CD14-positive monocyte (primary cell): ENCODE measurements around the gene TM7SF3. TPM values are rescaled to one million over a fixed set of nuclear protein-coding genes. Genes with fewer than 3 reads are reported as not detected.

Experiments
- DNase-seq, 3 donors: peaks; one replicate each; pipeline ENCODE4 v3.0.0-alpha.2; 2011 to 2022
- H2AFZ ChIP-seq: 2 replicates; pipeline ENCODE4 v1.6.0; 2012; ENCODE audit warnings: mild to moderate bottlenecking, low read depth, low read length, inconsistent platforms; ENCODE audit not compliant: insufficient read depth, poor library complexity, severe bottlenecking
- H3K27ac ChIP-seq, 2 donors: 1 replicate in 1 of 2; 2 replicates in 1 of 2; pipeline ENCODE4 v1.5.1; 2012 to 2013; ENCODE audit warnings: low read length in 2 of 2, control low read depth in 1 of 2, inconsistent platforms in 1 of 2, low read depth in 1 of 2, mild to moderate bottlenecking in 1 of 2
- H3K27me3 ChIP-seq, 2 donors: one replicate each; pipeline versions ENCODE4 v1.6.0 to v1.6.1; 2011 to 2013; ENCODE audit warnings: low read length in 2 of 2; ENCODE audit not compliant: control insufficient read depth in 2 of 2, insufficient read depth in 2 of 2
- H3K36me3 ChIP-seq, 2 donors: replicated peaks in 1 of 2; 1 replicate in 1 of 2; 2 replicates in 1 of 2; pipeline versions ENCODE4 v1.5.1 to v1.6.1; 2012 to 2013; ENCODE audit warnings: low read length in 2 of 2, control low read depth in 1 of 2, inconsistent platforms in 1 of 2, mild to moderate bottlenecking in 1 of 2; ENCODE audit not compliant: insufficient read depth in 2 of 2, control insufficient read depth in 1 of 2
- H3K4me1 ChIP-seq, 2 donors: 1 replicate in 1 of 2; 2 replicates in 1 of 2; pipeline versions ENCODE4 v1.5.1 to v1.6.1; 2012 to 2013; ENCODE audit warnings: low read length in 2 of 2, control low read depth in 1 of 2, inconsistent platforms in 1 of 2, mild to moderate bottlenecking in 1 of 2, moderate library complexity in 1 of 2; ENCODE audit not compliant: insufficient read depth in 2 of 2, control insufficient read depth in 1 of 2
- H3K4me2 ChIP-seq: replicated peaks from 2 replicates; pipeline ENCODE3; 2012; ENCODE audit warnings: low read length, moderate library complexity, mild to moderate bottlenecking; ENCODE audit not compliant: poor library complexity, severe bottlenecking; ENCODE audit errors: extremely low read depth
- H3K4me3 ChIP-seq, 3 experiments: fragments of 200-600 bp in 1 of 3; sonication (generic) in 1 of 3; replicated peaks in 1 of 3; 1 replicate in 2 of 3; 2 replicates in 1 of 3; pipeline ENCODE4 v1.5.1; 2011 to 2013; ENCODE audit warnings: low read length in 3 of 3, mild to moderate bottlenecking in 3 of 3, control low read depth in 2 of 3, low read depth in 2 of 3, inconsistent platforms in 1 of 3, moderate library complexity in 1 of 3
- H3K79me2 ChIP-seq: 2 replicates; pipeline ENCODE4 v1.6.0; 2012; ENCODE audit warnings: mild to moderate bottlenecking, control low read depth, inconsistent platforms, low read length, moderate library complexity; ENCODE audit not compliant: insufficient read depth
- H3K9ac ChIP-seq: 2 replicates; pipeline ENCODE4 v1.6.0; 2017; ENCODE audit warnings: low read length, mild to moderate bottlenecking; ENCODE audit not compliant: insufficient read depth, poor library complexity, severe bottlenecking
- H3K9me3 ChIP-seq, 2 donors: replicated peaks in 1 of 2; 1 replicate in 1 of 2; 2 replicates in 1 of 2; pipeline versions ENCODE4 v1.5.1 to v1.6.1; 2012 to 2013; ENCODE audit warnings: low read length in 2 of 2, control low read depth in 1 of 2; ENCODE audit not compliant: control insufficient read depth in 1 of 2, insufficient read depth in 1 of 2
- H4K20me1 ChIP-seq: 2 replicates; pipeline ENCODE4 v1.6.0; 2012; ENCODE audit warnings: mild to moderate bottlenecking, low read length, control low read depth, moderate library complexity; ENCODE audit not compliant: insufficient read depth
- H3K27ac Mint-ChIP-seq, 7 donors: one replicate each; pipeline ENCODE4 v1.8.0; 2020; ENCODE audit warnings: mild to moderate bottlenecking in 7 of 7, mixed read lengths in 7 of 7, moderate library complexity in 6 of 7, inconsistent platforms in 2 of 7
- H3K27me3 Mint-ChIP-seq, 3 donors: one replicate each; pipeline ENCODE4 v1.8.0; 2021 to 2022; ENCODE audit warnings: low read depth in 3 of 3, mild to moderate bottlenecking in 3 of 3, mixed read lengths in 3 of 3, moderate library complexity in 3 of 3, inconsistent platforms in 1 of 3
- H3K36me3 Mint-ChIP-seq, 2 donors: one replicate each; pipeline ENCODE4 v1.8.0; 2020; ENCODE audit warnings: mixed read lengths in 2 of 2, inconsistent platforms in 1 of 2, mild to moderate bottlenecking in 1 of 2
- H3K4me1 Mint-ChIP-seq: one replicate; pipeline ENCODE4 v1.8.0; 2020; ENCODE audit warnings: mild to moderate bottlenecking, mixed read lengths
- H3K4me3 Mint-ChIP-seq, 2 donors: one replicate each; pipeline ENCODE4 v1.8.0; 2020; ENCODE audit warnings: mild to moderate bottlenecking in 2 of 2, mixed read lengths in 2 of 2, moderate library complexity in 1 of 2
- H3K9me3 Mint-ChIP-seq, 7 donors: one replicate each; pipeline ENCODE4 v1.8.0; 2020 to 2022; ENCODE audit warnings: mixed read lengths in 7 of 7, mild to moderate bottlenecking in 6 of 7, moderate library complexity in 6 of 7, inconsistent platforms in 2 of 7
- CTCF ChIP-seq: fragments of 200-600 bp; IDR thresholded peaks from one replicate; pipeline ENCODE4 v1.8.0; 2022; ENCODE audit warnings: antibody characterized with exemption, mild to moderate bottlenecking
- WGBS: methylation state at CpG from one replicate; pipeline ENCODE4 v1.1.5; 2013; ENCODE audit warnings: missing lambda C conversion rate; ENCODE audit not compliant: insufficient coverage; 5-methylcytosine and 5-hydroxymethylcytosine counted together
- intact Hi-C, 2 donors: fragments of 100-400 bp; cut with micrococcal nuclease; formaldehyde crosslinking; loops; one replicate each; pipeline versions ENCODE4 v1.15.0 to v1.15.1; 2023
- polyA plus RNA-seq, 3 donors: library from polyadenylated mRNA; depleted of rRNA in 1 of 3; unstranded in 2 of 3; stranded (reverse) in 1 of 3; fragments of 300-500 nt in 2 of 3; fragments of >200 nt in 1 of 3; fragmentation: Illumina TruSeq in 2 of 3; gene quantifications; 1 replicate in 2 of 3; 2 replicates in 1 of 3; pipeline ENCODE4 v1.2.3, GENCODE V29; 2012 to 2021

TM7SF3 gene
- polyA plus RNA-seq, 3 donors, result 36.3 to 85.9 (median 71.7) TPM

GRCh38 chr12:27031531-27031930 lies 17.3 kb upstream of the TM7SF3 start:
- Mint-ChIP-seq H3K27me3 (no peaks in the 10 kb centered on the region), H3K4me1 (peaks cover 5% of the 10 kb centered on the region), H3K9me3 (peaks cover 0 to 2% (median 0%) of the 10 kb centered on the region in 7 donors), H3K36me3 (peaks cover 52 to 72% of the 10 kb centered on the region in 2 donors), H3K27ac (peak overlapping the region in 1 of 7 donors; percentile 49), H3K4me3 (no peak overlapping the region)
- DNase-seq, result no peak
- Histone ChIP-seq H3K4me1 (peaks cover 4 to 5% of the 10 kb centered on the region in 2 donors), H3K4me2 (no peak overlapping the region), H3K4me3 (no peak overlapping the region), H2AFZ (no peak overlapping the region), H3K9me3 (no peaks in the 10 kb centered on the region), H3K79me2 (peaks cover 4% of the 10 kb centered on the region), H3K27me3 (no peaks in the 10 kb centered on the region), H3K9ac (no peak overlapping the region), H3K36me3 (peaks cover 61 to 71% of the 10 kb centered on the region in 2 donors), H3K27ac (no peak overlapping the region), H4K20me1 (no peaks in the 10 kb centered on the region)
- intact Hi-C loops, result loop anchor here in 1 of 2 donors (10.0 kb wide), 1 partner anchor 83 kb away; no protein-coding TSS in a partner anchor
- 29% methylated on average over 2 of the region's 3 CpGs for WGBS
- TF ChIP-seq CTCF, result no peak

- no peak overlapping the region for H3K27ac Mint-ChIP-seq
- H3K27me3 ChIP-seq, result no peaks in the 10 kb centered on the region
- intact Hi-C loops, result loop anchor here in 1 of 2 donors (10.0 kb wide), 1 partner anchor 209 kb away; no protein-coding TSS in a partner anchor
- H3K4me3 Mint-ChIP-seq, result no peak overlapping the region
- H3K9me3 ChIP-seq, result no peaks in the 10 kb centered on the region
- TF ChIP-seq CTCF, result no peak
- peaks cover 0 to 2% (median 0%) of the 10 kb centered on the region in 7 donors for H3K9me3 Mint-ChIP-seq
- H3K9ac ChIP-seq, result no peak overlapping the region
- H3K4me3 ChIP-seq, result no peak overlapping the region
- H3K27ac ChIP-seq, result no peak overlapping the region
- no peak overlapping the region for H3K4me2 ChIP-seq
- peaks cover 40 to 52% of the 10 kb centered on the region in 2 donors for H3K36me3 ChIP-seq
- peaks cover 45% of the 10 kb centered on the region for H3K79me2 ChIP-seq
- peaks cover 37% of the 10 kb centered on the region for H3K4me1 Mint-ChIP-seq
- peaks cover 0 to 7% (median 0%) of the 10 kb centered on the region in 3 donors for H3K27me3 Mint-ChIP-seq
- DNase-seq, result no peak
- no peak overlapping the region for H2AFZ ChIP-seq
- peaks cover 33 to 43% of the 10 kb centered on the region in 2 donors for H3K36me3 Mint-ChIP-seq
- no peaks in the 10 kb centered on the region for H4K20me1 ChIP-seq
- peaks cover 17 to 24% of the 10 kb centered on the region in 2 donors for H3K4me1 ChIP-seq
Measured at GRCh38 chr12:27026257-27026656, 12.1 kb upstream of the TM7SF3 start.
